K562 (cell line): ENCODE results near the gene AP1G2.

Source experiments
- GABPB1 ChIP-seq: sonication (generic); formaldehyde crosslinking; IDR thresholded peaks from 2 replicates; pipeline ENCODE4 v1.8.0; 2022; ENCODE audit warnings: mild to moderate bottlenecking, missing genetic modification reagents
- JUND ChIP-seq, 2 experiments: IDR thresholded peaks; 2 replicates in 1 of 2; 3 replicates in 1 of 2; pipeline ENCODE4 v1.6.1; 2011; ENCODE audit warnings: borderline replicate concordance in 2 of 2, low read depth in 2 of 2, low read length in 2 of 2, improper control_type of control experiment in 1 of 2, missing biosample characterization in 1 of 2, missing genetic modification characterization in 1 of 2, missing genetic modification reagents in 1 of 2
- POLR2A ChIP-seq: fragments of 450-650 bp; conservative IDR thresholded peaks from 2 replicates; pipeline ENCODE4 v1.6.1; 2016
- RAD21 ChIP-seq, 2 experiments: fragments of 250-450 bp in 1 of 2; fragments of 450-650 bp in 1 of 2; sonication (Bioruptor Pico) in 1 of 2; formaldehyde crosslinking in 1 of 2; IDR thresholded peaks in 1 of 2; conservative IDR thresholded peaks in 1 of 2; 2 replicates each; pipeline versions ENCODE4 v1.4.0 to v1.8.0; 2020 to 2022; ENCODE audit warnings: mild to moderate bottlenecking in 2 of 2, moderate library complexity in 1 of 2
- TF ChIP-seq, protein P1 (sequence below), 3 experiments: IDR thresholded peaks in 2 of 3; conservative IDR thresholded peaks in 1 of 3; 2 replicates each; pipeline ENCODE4 v1.5.1; 2011 to 2012; ENCODE audit warnings: low read length in 3 of 3, mild to moderate bottlenecking in 3 of 3, control low read depth in 2 of 3, improper control_type of control experiment in 1 of 3, inconsistent platforms in 1 of 3, low read depth in 1 of 3, mixed read lengths in 1 of 3, moderate library complexity in 1 of 3; ENCODE audit not compliant: insufficient read depth in 2 of 3

DNA sequence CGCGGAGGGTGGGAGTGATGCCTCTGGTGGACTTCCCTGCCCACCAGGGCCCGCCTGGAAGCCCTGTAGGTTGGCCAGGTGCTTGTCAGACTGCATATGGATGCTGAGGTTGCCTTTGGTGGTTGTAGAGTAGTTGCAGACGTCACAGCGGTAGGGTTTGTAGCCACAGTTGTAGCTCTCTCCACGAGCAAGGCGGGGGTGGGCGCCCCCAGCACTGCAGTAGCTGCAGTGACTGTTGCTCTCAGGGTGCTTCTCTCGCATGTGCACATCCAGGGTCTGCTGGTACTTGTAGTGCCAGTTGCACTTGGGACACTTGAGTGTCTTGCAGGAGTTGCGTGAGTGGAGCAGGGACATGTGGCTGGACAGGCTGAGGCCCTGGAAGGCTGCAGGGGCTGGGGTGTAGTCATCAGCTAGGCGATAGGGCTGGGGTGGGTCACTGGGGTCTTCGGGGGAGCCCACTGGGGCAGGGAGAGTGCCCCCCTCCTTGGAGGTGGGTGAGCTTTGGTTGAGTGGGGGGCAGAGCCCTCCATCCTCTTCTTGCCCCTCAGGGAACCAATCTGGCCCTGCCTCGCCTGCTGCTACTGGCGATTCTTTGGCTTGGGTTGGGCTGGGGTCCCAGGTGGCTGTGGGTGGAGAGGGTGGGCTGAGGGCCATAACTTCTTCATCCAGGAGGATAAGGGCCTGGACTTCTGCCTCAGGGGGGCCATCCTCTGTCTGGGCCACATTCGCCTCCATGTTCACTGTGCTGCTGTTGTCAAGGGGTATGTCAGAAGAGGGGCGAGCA is 33.7 kb downstream of the AP1G2 start:
- TF ChIP-seq, protein P1, sequence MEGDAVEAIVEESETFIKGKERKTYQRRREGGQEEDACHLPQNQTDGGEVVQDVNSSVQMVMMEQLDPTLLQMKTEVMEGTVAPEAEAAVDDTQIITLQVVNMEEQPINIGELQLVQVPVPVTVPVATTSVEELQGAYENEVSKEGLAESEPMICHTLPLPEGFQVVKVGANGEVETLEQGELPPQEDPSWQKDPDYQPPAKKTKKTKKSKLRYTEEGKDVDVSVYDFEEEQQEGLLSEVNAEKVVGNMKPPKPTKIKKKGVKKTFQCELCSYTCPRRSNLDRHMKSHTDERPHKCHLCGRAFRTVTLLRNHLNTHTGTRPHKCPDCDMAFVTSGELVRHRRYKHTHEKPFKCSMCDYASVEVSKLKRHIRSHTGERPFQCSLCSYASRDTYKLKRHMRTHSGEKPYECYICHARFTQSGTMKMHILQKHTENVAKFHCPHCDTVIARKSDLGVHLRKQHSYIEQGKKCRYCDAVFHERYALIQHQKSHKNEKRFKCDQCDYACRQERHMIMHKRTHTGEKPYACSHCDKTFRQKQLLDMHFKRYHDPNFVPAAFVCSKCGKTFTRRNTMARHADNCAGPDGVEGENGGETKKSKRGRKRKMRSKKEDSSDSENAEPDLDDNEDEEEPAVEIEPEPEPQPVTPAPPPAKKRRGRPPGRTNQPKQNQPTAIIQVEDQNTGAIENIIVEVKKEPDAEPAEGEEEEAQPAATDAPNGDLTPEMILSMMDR (IDR thresholded peaks at IDR 0.05 in 2 of 3, conservative IDR thresholded peaks at IDR 0.05 in 1 of 3; ENCODE audit: insufficient read depth in 2 of 3, low read depth in 1 of 3, low read length in 3 of 3): no peak
- no peak for TF ChIP-seq GABPB1
- no peak for TF ChIP-seq JUND (IDR thresholded peaks at IDR 0.05; ENCODE audit: borderline replicate concordance, low read depth, low read length)
- no peak for TF ChIP-seq JUND (tag; IDR thresholded peaks at IDR 0.05; ENCODE audit: borderline replicate concordance, low read depth, low read length)
- TF ChIP-seq RAD21 (CRISPR knock-in tag; conservative IDR thresholded peaks at IDR 0.05 in 1 of 2, IDR thresholded peaks at IDR 0.05 in 1 of 2): no peak
- TF ChIP-seq POLR2A: no peak
